ENCODE data around the gene TRMT6.

Gene TRMT6

DNA sequence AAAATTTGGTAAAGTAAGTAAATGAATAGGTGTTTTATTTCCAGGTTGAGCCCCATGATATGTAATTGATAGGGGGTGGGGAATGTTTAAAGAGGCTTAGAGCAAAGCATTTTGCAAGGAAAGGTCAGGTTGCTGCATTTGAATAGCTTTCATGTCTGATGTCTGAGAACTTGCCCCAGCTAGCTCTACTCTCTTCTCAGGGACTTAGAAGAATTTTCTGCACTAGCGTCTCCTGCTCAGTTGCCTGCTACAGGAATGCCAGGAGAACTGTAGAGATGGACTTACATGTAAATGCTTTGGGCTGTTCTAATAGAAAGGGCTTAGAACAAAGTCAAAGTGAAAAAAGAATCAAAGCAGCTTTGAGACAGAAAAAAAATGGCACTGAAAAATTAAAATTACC, 35.5 kb downstream of the TRMT6 start:
- TF ChIP-seq, protein P1, sequence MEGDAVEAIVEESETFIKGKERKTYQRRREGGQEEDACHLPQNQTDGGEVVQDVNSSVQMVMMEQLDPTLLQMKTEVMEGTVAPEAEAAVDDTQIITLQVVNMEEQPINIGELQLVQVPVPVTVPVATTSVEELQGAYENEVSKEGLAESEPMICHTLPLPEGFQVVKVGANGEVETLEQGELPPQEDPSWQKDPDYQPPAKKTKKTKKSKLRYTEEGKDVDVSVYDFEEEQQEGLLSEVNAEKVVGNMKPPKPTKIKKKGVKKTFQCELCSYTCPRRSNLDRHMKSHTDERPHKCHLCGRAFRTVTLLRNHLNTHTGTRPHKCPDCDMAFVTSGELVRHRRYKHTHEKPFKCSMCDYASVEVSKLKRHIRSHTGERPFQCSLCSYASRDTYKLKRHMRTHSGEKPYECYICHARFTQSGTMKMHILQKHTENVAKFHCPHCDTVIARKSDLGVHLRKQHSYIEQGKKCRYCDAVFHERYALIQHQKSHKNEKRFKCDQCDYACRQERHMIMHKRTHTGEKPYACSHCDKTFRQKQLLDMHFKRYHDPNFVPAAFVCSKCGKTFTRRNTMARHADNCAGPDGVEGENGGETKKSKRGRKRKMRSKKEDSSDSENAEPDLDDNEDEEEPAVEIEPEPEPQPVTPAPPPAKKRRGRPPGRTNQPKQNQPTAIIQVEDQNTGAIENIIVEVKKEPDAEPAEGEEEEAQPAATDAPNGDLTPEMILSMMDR (IDR thresholded peaks at IDR 0.05; ENCODE audit: poor library complexity, severe bottlenecking) = no peak

DNA sequence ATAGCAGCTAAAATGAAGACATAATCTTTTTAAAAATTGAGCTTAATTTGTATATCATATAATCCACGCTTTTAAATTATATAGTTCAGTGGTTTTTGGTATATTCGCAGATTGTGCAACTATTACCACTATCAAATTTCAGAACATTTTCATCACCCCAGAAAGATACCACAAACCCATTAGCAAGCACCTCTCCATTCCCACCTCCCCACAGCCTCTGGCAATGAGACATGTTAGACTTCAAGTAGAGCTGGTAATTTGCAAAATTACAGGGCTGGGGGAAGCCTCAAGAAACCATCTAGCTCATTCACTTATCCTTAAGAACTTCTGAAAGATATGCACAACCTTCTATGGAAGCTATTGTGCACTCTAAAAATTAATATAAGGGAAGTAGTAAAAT, 37.2 kb downstream of the TRMT6 start:
- TF ChIP-seq, protein P1 (IDR thresholded peaks at IDR 0.05; ENCODE audit: poor library complexity, severe bottlenecking) = no peak
- no peak for DNase-seq (ENCODE audit: low spot score)
- Histone ChIP-seq H3K27ac (ENCODE audit: poor library complexity, severe bottlenecking) (no peak overlapping the region), H3K36me3 (ENCODE audit: low read depth) (no peaks in the 10 kb centered on the region), H3K9me3 (ENCODE audit: severe bottlenecking) (no peaks in the 10 kb centered on the region), H3K4me1 (ENCODE audit: insufficient read depth, poor library complexity, severe bottlenecking) (peaks cover 14% of the 10 kb centered on the region), H3K27me3 (ENCODE audit: insufficient read depth, poor library complexity, severe bottlenecking) (no peaks in the 10 kb centered on the region), H3K4me3 (ENCODE audit: severe bottlenecking) (no peak overlapping the region)
- no peak for ATAC-seq (ENCODE audit: low read depth)

More for the DNA sequence above, 35.5 kb downstream of the TRMT6 start:
- Histone ChIP-seq H3K9me3 (ENCODE audit: severe bottlenecking) (no peaks in the 10 kb centered on the region), H3K27me3 (ENCODE audit: insufficient read depth, poor library complexity, severe bottlenecking) (no peaks in the 10 kb centered on the region), H3K4me1 (ENCODE audit: insufficient read depth, poor library complexity, severe bottlenecking) (peaks cover 30% of the 10 kb centered on the region), H3K27ac (ENCODE audit: poor library complexity, severe bottlenecking) (no peak overlapping the region), H3K4me3 (ENCODE audit: severe bottlenecking) (no peak overlapping the region), H3K36me3 (ENCODE audit: low read depth) (no peaks in the 10 kb centered on the region)
- ATAC-seq (ENCODE audit: low read depth) (no peak), DNase-seq (ENCODE audit: low spot score) (no peak)

- DNase-seq (ENCODE audit: low spot score) = no peak
- TF ChIP-seq, protein P1 (IDR thresholded peaks at IDR 0.05; ENCODE audit: poor library complexity, severe bottlenecking) = no peak
- H3K9me3 ChIP-seq (ENCODE audit: severe bottlenecking) = no peaks in the 10 kb centered on the region
- peaks cover 3% of the 10 kb centered on the region for H3K27me3 ChIP-seq (ENCODE audit: insufficient read depth, poor library complexity, severe bottlenecking)
- no peak for ATAC-seq (ENCODE audit: low read depth)
- H3K36me3 ChIP-seq (ENCODE audit: low read depth) = no peaks in the 10 kb centered on the region
- no peak overlapping the region for H3K27ac ChIP-seq (ENCODE audit: poor library complexity, severe bottlenecking)
- H3K4me1 ChIP-seq (ENCODE audit: insufficient read depth, poor library complexity, severe bottlenecking) = peaks cover 14% of the 10 kb centered on the region
- no peak overlapping the region for H3K4me3 ChIP-seq (ENCODE audit: severe bottlenecking)
Measured at GRCh38 chr20:5910186-5910585, 40.1 kb downstream of the TRMT6 start.

- Histone ChIP-seq H3K27ac (ENCODE audit: poor library complexity, severe bottlenecking) (no peak overlapping the region), H3K36me3 (ENCODE audit: low read depth) (no peaks in the 10 kb centered on the region), H3K4me3 (ENCODE audit: severe bottlenecking) (no peak overlapping the region), H3K4me1 (ENCODE audit: insufficient read depth, poor library complexity, severe bottlenecking) (peaks cover 14% of the 10 kb centered on the region), H3K9me3 (ENCODE audit: severe bottlenecking) (no peaks in the 10 kb centered on the region), H3K27me3 (ENCODE audit: insufficient read depth, poor library complexity, severe bottlenecking) (peaks cover 3% of the 10 kb centered on the region)
- ATAC-seq (ENCODE audit: low read depth) (no peak), DNase-seq (ENCODE audit: low spot score) (no peak)
- TF ChIP-seq, protein P1 (IDR thresholded peaks at IDR 0.05; ENCODE audit: poor library complexity, severe bottlenecking) = no peak
Measured at GRCh38 chr20:5908981-5909380, 41.4 kb downstream of the TRMT6 start.

GRCh38 chr20:5900908-5901307, 49.4 kb downstream of the TRMT6 start:
- Histone ChIP-seq H3K9me3 (ENCODE audit: severe bottlenecking) (no peaks in the 10 kb centered on the region), H3K27ac (ENCODE audit: poor library complexity, severe bottlenecking) (no peak overlapping the region), H3K4me3 (ENCODE audit: severe bottlenecking) (no peak overlapping the region), H3K36me3 (ENCODE audit: low read depth) (no peaks in the 10 kb centered on the region), H3K27me3 (ENCODE audit: insufficient read depth, poor library complexity, severe bottlenecking) (peaks cover 3% of the 10 kb centered on the region), H3K4me1 (ENCODE audit: insufficient read depth, poor library complexity, severe bottlenecking) (peaks cover 2% of the 10 kb centered on the region)
- DNase-seq (ENCODE audit: low spot score) (no peak), ATAC-seq (ENCODE audit: low read depth) (no peak)
- TF ChIP-seq, protein P1 (IDR thresholded peaks at IDR 0.05; ENCODE audit: poor library complexity, severe bottlenecking) = no peak

All from RWPE2 (cell line).